GM12892 (cell line): Measurements from ENCODE around the gene STARD8.

Experiments
- POLR2AphosphoS5 ChIP-seq: IDR thresholded peaks from 2 replicates; pipeline ENCODE4 v1.6.1; 2011; ENCODE audit warnings: low read depth, low read length, control low read depth
- TAF1 ChIP-seq: IDR thresholded peaks from 2 replicates; pipeline ENCODE4 v1.6.1; 2011; ENCODE audit warnings: low read depth, mild to moderate bottlenecking, control low read depth, low read length, borderline replicate concordance

- TF ChIP-seq POLR2AphosphoS5 (no peak), TAF1 (no peak)
Observed at GRCh38 chrX:68720851-68721250, 73.4 kb downstream of the STARD8 start.
